Adipocyte (in vitro differentiated cells): ENCODE data around the gene F7.

Experiments
- DNase-seq: peaks from one replicate; pipeline ENCODE4 v3.0.0-alpha.2; 2015; ENCODE audit warnings: low read depth
- H3K27me3 ChIP-seq: replicated peaks from 2 replicates; pipeline ENCODE4 v1.7.0; 2013; ENCODE audit warnings: mild to moderate bottlenecking, low read length, moderate library complexity; ENCODE audit not compliant: control insufficient read depth, insufficient read depth
- H3K36me3 ChIP-seq: 2 replicates; pipeline ENCODE4 v1.7.0; 2013; ENCODE audit warnings: low read length, mild to moderate bottlenecking, moderate library complexity; ENCODE audit not compliant: control insufficient read depth, insufficient read depth, severe bottlenecking
- H3K4me1 ChIP-seq: 2 replicates; pipeline ENCODE4 v1.7.0; 2013; ENCODE audit warnings: mild to moderate bottlenecking, low read length, moderate library complexity; ENCODE audit not compliant: control insufficient read depth, insufficient read depth
- H3K4me3 ChIP-seq: 2 replicates; pipeline ENCODE4 v1.7.0; 2013; ENCODE audit warnings: mild to moderate bottlenecking, low read length, moderate library complexity
- H3K9ac ChIP-seq: 2 replicates; pipeline ENCODE4 v1.7.0; 2013; ENCODE audit warnings: mild to moderate bottlenecking, low read length, moderate library complexity
- H3K9me3 ChIP-seq: 2 replicates; pipeline ENCODE4 v1.7.0; 2013; ENCODE audit warnings: mild to moderate bottlenecking, low read length, moderate library complexity; ENCODE audit not compliant: control insufficient read depth

Gene F7

GRCh38 chr13:113166266-113166665, 60.7 kb downstream of the F7 start:
- H3K9ac ChIP-seq, result no peak overlapping the region
- DNase-seq, result no peak
- H3K4me3 ChIP-seq, result no peak overlapping the region
- H3K9me3 ChIP-seq, result peaks cover 4% of the 10 kb centered on the region
- H3K27me3 ChIP-seq, result peaks cover 2% of the 10 kb centered on the region
- no peaks in the 10 kb centered on the region for H3K4me1 ChIP-seq
- peaks cover 9% of the 10 kb centered on the region for H3K36me3 ChIP-seq

DNA sequence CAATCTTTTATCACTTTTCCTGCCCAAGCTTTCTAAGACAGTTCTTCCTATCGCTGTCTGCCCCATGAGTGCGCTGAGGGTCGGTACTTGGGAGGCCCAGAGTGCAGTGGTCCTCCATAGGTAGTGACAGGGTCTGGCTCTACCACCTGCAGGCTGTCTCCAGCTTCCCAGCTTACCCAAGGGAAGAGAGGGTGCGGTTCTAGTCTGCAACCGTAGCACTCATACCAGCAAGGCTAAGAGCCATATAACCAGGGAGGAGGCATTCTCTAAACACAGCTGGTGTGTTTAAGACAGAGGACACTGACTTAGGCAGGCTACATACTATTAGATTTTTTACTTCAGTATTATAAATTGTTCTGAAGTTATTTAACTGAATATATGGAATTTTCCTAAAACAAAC, 61.1 kb downstream of the F7 start:
- Histone ChIP-seq H3K4me3 (no peak overlapping the region), H3K27me3 (no peaks in the 10 kb centered on the region), H3K9ac (no peak overlapping the region), H3K9me3 (peaks cover 4% of the 10 kb centered on the region), H3K4me1 (no peaks in the 10 kb centered on the region), H3K36me3 (peaks cover 13% of the 10 kb centered on the region)
- DNase-seq, result no peak

GRCh38 chr13:113167155-113167554, 61.6 kb downstream of the F7 start:
- Histone ChIP-seq H3K36me3 (peaks cover 16% of the 10 kb centered on the region), H3K4me1 (no peaks in the 10 kb centered on the region), H3K9ac (no peak overlapping the region), H3K9me3 (peaks cover 4% of the 10 kb centered on the region), H3K27me3 (no peaks in the 10 kb centered on the region), H3K4me3 (no peak overlapping the region)
- no peak for DNase-seq

DNA sequence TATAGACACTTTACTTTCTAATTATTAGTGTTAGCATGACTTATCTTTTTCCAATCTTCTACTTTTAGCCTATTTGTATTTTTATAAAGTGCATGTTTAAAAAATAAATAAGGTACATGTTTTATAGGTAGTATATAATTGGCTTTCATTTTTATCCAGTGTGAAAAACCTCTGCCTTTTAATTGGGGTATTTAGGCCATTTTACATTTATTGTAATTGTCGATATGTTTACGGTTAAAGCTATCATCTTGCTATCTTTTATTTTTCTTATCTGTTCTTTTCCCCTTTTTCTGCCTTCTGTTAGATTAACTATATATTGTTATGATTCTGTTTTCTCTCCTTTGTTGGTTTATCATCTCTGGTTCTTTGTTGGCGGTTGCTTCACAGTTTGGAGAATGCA, 62.0 kb downstream of the F7 start:
- peaks cover 4% of the 10 kb centered on the region for H3K9me3 ChIP-seq
- no peak overlapping the region for H3K9ac ChIP-seq
- H3K36me3 ChIP-seq, result peaks cover 20% of the 10 kb centered on the region
- DNase-seq, result no peak
- H3K4me1 ChIP-seq, result no peaks in the 10 kb centered on the region
- no peaks in the 10 kb centered on the region for H3K27me3 ChIP-seq
- H3K4me3 ChIP-seq, result no peak overlapping the region

DNA sequence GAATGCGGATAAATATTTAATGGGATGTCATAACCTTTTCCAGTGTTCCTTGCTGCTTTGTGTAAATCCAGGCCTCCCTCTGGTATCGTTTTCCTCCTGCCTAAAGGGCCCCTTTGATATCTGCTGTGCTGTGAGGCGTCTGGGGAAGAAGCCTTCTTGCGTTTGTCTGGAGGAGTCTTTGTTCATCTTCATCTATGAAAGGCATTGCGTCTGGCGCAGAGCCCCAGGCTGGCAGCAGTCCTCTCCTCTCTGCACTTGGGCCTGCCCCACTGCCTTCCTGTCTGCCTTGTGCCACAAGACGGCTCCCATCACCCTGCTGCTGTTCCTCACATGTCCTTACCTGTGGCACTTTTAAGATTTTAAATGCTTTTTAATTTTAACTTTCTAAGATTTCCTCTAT, 62.6 kb downstream of the F7 start:
- no peak for DNase-seq
- Histone ChIP-seq H3K4me3 (no peak overlapping the region), H3K9ac (no peak overlapping the region), H3K9me3 (peaks cover 4% of the 10 kb centered on the region), H3K4me1 (no peaks in the 10 kb centered on the region), H3K36me3 (peaks cover 26% of the 10 kb centered on the region), H3K27me3 (no peaks in the 10 kb centered on the region)

- no peak for DNase-seq
- H3K27me3 ChIP-seq, result no peaks in the 10 kb centered on the region
- H3K4me3 ChIP-seq, result no peak overlapping the region
- no peaks in the 10 kb centered on the region for H3K4me1 ChIP-seq
- H3K9ac ChIP-seq, result no peak overlapping the region
- H3K9me3 ChIP-seq, result peaks cover 4% of the 10 kb centered on the region
- H3K36me3 ChIP-seq, result peaks cover 35% of the 10 kb centered on the region
Observed at GRCh38 chr13:113169277-113170272, 64.0 kb downstream of the F7 start.
